Keratinocyte (primary cell): ENCODE measurements around the gene RPL36A. TPM values are rescaled to one million over a fixed set of nuclear protein-coding genes. Genes with fewer than 3 reads are reported as not detected.

ENCODE experiments used
- DNase-seq: peaks from one replicate; pipeline ENCODE4 v3.0.0-alpha.2; 2011; ENCODE audit warnings: low read depth, missing footprints, low spot score
- FAIRE-seq: peaks from 2 replicates; lab custom pipeline; 2011; peaks lifted over from hg19 to GRCh38; lab: Jason Lieb, UNC
- H2AFZ ChIP-seq: 2 replicates; pipeline ENCODE4 v1.6.0; 2012; ENCODE audit warnings: low read length, control low read depth, inconsistent platforms; ENCODE audit not compliant: control insufficient read depth
- H3K27ac ChIP-seq: 2 replicates; pipeline ENCODE4 v1.5.1; 2011; ENCODE audit warnings: low read length; ENCODE audit not compliant: control insufficient read depth, insufficient read depth
- H3K27me3 ChIP-seq: 3 replicates; pipeline ENCODE4 v1.6.0; 2011; ENCODE audit warnings: low read length; ENCODE audit not compliant: control insufficient read depth, insufficient read depth; ENCODE audit errors: extremely low read depth
- H3K36me3 ChIP-seq, 2 experiments: 2 replicates in 1 of 2; 3 replicates in 1 of 2; pipeline ENCODE4 v1.5.1; 2011; ENCODE audit warnings: low read length in 2 of 2, mild to moderate bottlenecking in 1 of 2; ENCODE audit not compliant: control insufficient read depth in 2 of 2, insufficient read depth in 2 of 2; ENCODE audit errors: extremely low read depth in 1 of 2
- H3K4me1 ChIP-seq: 3 replicates; pipeline ENCODE4 v1.5.1; 2011; ENCODE audit warnings: low read length; ENCODE audit not compliant: control insufficient read depth, insufficient read depth; ENCODE audit errors: extremely low read depth
- H3K4me2 ChIP-seq: 3 replicates; pipeline ENCODE4 v1.6.0; 2011; ENCODE audit warnings: low read depth, low read length; ENCODE audit not compliant: control insufficient read depth, insufficient read depth; ENCODE audit errors: extremely low read depth
- H3K4me3 ChIP-seq, 3 experiments: fragments of 200-600 bp in 1 of 3; sonication (generic) in 1 of 3; 2 replicates in 2 of 3; 3 replicates in 1 of 3; pipeline ENCODE4 v1.5.1; 2011 to 2016; ENCODE audit warnings: low read length in 3 of 3, mild to moderate bottlenecking in 3 of 3, control low read depth in 2 of 3, inconsistent platforms in 1 of 3, low read depth in 1 of 3, mixed read lengths in 1 of 3, mixed run types in 1 of 3, moderate library complexity in 1 of 3; ENCODE audit not compliant: control insufficient read depth in 2 of 3, insufficient read depth in 2 of 3; ENCODE audit errors: extremely low read depth in 1 of 3
- H3K79me2 ChIP-seq: 2 replicates; pipeline ENCODE4 v1.6.0; 2012; ENCODE audit warnings: low read length; ENCODE audit not compliant: control insufficient read depth, insufficient read depth
- H3K9ac ChIP-seq: 3 replicates; pipeline ENCODE4 v1.6.0; 2011; ENCODE audit warnings: low read length; ENCODE audit not compliant: control insufficient read depth, insufficient read depth; ENCODE audit errors: extremely low read depth
- H3K9me1 ChIP-seq: 3 replicates; pipeline ENCODE4 v1.6.0; 2011; ENCODE audit warnings: low read length; ENCODE audit not compliant: control insufficient read depth, insufficient read depth; ENCODE audit errors: extremely low read depth
- H3K9me3 ChIP-seq: 2 replicates; pipeline ENCODE4 v1.5.1; 2012; ENCODE audit warnings: low read depth, low read length; ENCODE audit not compliant: control insufficient read depth
- H4K20me1 ChIP-seq: 3 replicates; pipeline ENCODE4 v1.6.0; 2011; ENCODE audit warnings: low read length; ENCODE audit not compliant: control insufficient read depth, insufficient read depth; ENCODE audit errors: extremely low read depth
- CTCF ChIP-seq, 3 experiments: IDR thresholded peaks in 1 of 3; conservative IDR thresholded peaks in 1 of 3; optimal IDR thresholded peaks in 1 of 3; 2 replicates in 2 of 3; 3 replicates in 1 of 3; pipeline versions ENCODE3 to v1.5.1; 2011; ENCODE audit warnings: low read length in 3 of 3, mild to moderate bottlenecking in 3 of 3, moderate library complexity in 2 of 3, control low read depth in 1 of 3, inconsistent platforms in 1 of 3; ENCODE audit not compliant: insufficient read depth in 2 of 3; ENCODE audit errors: extremely low read depth in 1 of 3
- EZH2 ChIP-seq: IDR thresholded peaks from one replicate; pipeline ENCODE4 v1.6.1; 2012; ENCODE audit warnings: inconsistent platforms, mild to moderate bottlenecking, low read length, moderate library complexity
- dilution Hi-C: fragments of 300-500 bp; cut with MboI; formaldehyde crosslinking; loops from one replicate; pipeline ENCODE4 v1.7.0; 2020; ENCODE audit warnings: low sequenced_read_pairs; ENCODE audit not compliant: extremely low pct_ligation_motif_present
- polyA plus RNA-seq, 5 experiments: library from polyadenylated mRNA; depleted of rRNA in 3 of 5; stranded (reverse) in 3 of 5; stranded (forward) in 1 of 5; unstranded in 1 of 5; fragments of >200 nt; gene quantifications; 1 replicate in 1 of 5; 2 replicates in 3 of 5; 3 replicates in 1 of 5; pipeline versions ENCODE4 v1.2.1 to v1.2.3, GENCODE V29; 2011 to 2012; ENCODE audit warnings: missing spikeins in 2 of 5, low read depth in 1 of 5, low replicate concordance in 1 of 5

RPL36A gene
- polyA plus RNA-seq, 1 donor (not counting 4 experiments of a cell fraction or from before 2014, with no cell fraction given) = 2,714 TPM

- peaks cover 10% of the 10 kb centered on the region for H3K79me2 ChIP-seq
- no peaks in the 10 kb centered on the region for H3K4me1 ChIP-seq
- H3K27ac ChIP-seq = no peak overlapping the region
- H3K4me2 ChIP-seq = no peak overlapping the region
- H3K9ac ChIP-seq = no peak overlapping the region
- DNase-seq (no peak), FAIRE-seq (no peak)
- H4K20me1 ChIP-seq = no peaks in the 10 kb centered on the region
- no peaks in the 10 kb centered on the region for H3K9me3 ChIP-seq
- no peak overlapping the region for H2AFZ ChIP-seq
- TF ChIP-seq EZH2 (no peak), CTCF (optimal IDR thresholded peaks at IDR 0.05 in 1 of 3, IDR thresholded peaks at IDR 0.05 in 1 of 3, conservative IDR thresholded peaks at IDR 0.05 in 1 of 3; ENCODE audit: extremely low read depth in 1 of 3, insufficient read depth in 2 of 3, low read length in 3 of 3) (no peak)
- H3K4me3 ChIP-seq = no peak overlapping the region
- H3K36me3 ChIP-seq = peaks cover 0 to 2% of the 10 kb centered on the region in 2 experiments
- H3K27me3 ChIP-seq = no peaks in the 10 kb centered on the region
- no peaks in the 10 kb centered on the region for H3K9me1 ChIP-seq
- dilution Hi-C loops = no loop called here
Observed at GRCh38 chrX:101416691-101417090, 25.9 kb downstream of the RPL36A start.

DNA sequence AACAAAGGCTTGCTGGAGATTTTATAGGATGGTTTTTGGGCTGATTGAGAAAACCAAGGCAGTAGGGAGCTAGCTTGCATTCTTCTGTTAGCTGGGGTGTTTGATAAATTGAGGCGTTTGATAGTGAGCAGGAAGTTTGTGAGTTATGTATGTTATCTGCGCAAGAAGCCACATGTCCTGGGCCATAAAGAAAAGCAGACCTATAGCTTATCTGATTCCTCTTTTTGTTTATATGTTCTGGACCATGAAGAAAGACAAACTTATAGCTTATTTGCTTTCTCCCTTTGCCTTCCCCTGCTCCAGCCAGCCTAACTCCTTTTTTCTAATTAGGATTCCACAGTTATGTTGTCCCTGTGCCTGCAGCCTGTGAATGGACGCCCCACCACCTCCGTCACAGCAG, 26.4 kb downstream of the RPL36A start:
- Histone ChIP-seq H3K4me3 (no peak overlapping the region), H3K27me3 (no peaks in the 10 kb centered on the region), H2AFZ (no peak overlapping the region), H3K79me2 (peaks cover 5% of the 10 kb centered on the region), H3K36me3 (peaks cover 0 to 2% of the 10 kb centered on the region in 2 experiments), H4K20me1 (no peaks in the 10 kb centered on the region), H3K9me1 (no peaks in the 10 kb centered on the region), H3K9me3 (no peaks in the 10 kb centered on the region), H3K4me2 (no peak overlapping the region), H3K4me1 (no peaks in the 10 kb centered on the region), H3K9ac (no peak overlapping the region), H3K27ac (no peak overlapping the region)
- TF ChIP-seq CTCF (optimal IDR thresholded peaks at IDR 0.05 in 1 of 3, IDR thresholded peaks at IDR 0.05 in 1 of 3, conservative IDR thresholded peaks at IDR 0.05 in 1 of 3; ENCODE audit: extremely low read depth in 1 of 3, insufficient read depth in 2 of 3, low read length in 3 of 3) (no peak), EZH2 (no peak)
- FAIRE-seq (no peak), DNase-seq (no peak)
- dilution Hi-C loops = no loop called here
